ENCODE measurements around the gene EYS.
"Not testable (repeated sequence)": the region's sequence is repeated elsewhere in the genome, so short reads cannot be mapped to it uniquely, and the experiment has no call there.

Gene EYS

DNA sequence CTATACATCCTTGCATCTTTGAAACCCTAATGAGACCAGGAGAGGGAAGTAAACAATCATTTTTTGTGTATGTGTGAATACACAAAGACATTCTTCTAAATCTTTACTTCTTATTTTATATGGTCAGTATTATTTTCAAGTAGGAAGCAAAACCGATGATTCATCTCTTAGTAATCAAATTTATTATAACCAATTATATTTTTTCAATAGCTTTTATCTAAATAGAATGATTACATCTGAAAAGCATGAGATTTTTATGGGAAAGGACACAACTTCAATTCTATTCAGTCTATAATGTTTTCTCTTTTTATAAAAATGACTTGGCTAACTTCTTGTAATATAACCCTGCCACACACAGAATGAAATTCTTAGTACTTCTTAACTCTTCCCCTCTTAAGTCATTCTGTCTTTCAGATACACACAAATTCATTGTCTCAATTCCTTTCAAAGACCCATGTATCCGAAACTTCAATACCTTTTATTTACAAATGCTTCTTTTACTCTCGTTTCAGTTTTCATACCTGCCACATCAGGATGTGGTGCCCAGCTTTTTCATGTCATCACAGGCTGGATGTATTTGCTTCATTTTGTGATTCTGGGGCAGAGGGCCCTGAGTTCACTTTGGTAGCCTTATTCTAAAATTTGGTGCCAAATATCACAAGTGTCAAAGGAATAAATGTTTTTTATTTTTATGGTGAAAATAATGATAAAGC lies 1844.4 kb downstream of the EYS start:
- no peak for FAIRE-seq

- FAIRE-seq = no peak
Observed at GRCh38 chr6:63859528-63859927, 1847.5 kb downstream of the EYS start.

DNA sequence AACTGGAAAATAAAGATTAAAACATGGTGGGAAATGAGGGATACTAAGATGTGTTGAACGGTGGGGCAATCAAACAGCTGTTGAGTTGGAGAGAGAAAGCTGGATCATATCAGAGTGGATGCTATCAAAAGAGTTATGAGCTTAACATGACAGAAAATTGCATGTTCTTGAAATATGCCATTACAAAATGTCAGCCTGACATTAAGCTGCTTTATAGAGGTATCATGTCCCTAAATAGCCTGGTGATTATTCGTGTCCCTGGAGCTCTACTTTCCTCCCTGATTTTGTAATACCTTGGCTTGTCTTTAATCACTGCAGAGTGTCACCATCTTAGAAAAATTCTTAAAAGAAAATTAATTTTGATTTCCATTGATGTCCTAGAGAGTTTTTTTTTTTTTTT lies 1848.3 kb downstream of the EYS start:
- no peak for FAIRE-seq

DNA sequence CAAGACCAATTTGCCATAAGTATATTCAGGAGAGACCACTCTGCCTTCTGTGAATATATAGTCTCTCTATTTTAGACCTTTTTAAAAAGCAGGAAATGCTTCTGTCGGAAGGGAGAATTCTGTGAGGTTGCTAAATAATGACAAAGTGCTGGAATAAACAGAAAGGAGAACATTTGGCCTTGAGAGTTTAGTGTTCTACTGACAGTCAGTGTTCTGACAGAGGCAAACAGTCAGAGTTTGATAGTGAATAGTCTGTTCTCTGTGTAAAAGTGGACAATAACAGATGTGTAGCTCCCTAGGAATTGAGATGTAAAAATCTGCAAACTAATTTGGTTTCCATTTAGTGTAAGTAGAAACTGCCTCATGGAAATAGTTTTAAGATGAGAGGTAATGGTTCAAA lies 1850.8 kb downstream of the EYS start:
- FAIRE-seq = no peak

DNA sequence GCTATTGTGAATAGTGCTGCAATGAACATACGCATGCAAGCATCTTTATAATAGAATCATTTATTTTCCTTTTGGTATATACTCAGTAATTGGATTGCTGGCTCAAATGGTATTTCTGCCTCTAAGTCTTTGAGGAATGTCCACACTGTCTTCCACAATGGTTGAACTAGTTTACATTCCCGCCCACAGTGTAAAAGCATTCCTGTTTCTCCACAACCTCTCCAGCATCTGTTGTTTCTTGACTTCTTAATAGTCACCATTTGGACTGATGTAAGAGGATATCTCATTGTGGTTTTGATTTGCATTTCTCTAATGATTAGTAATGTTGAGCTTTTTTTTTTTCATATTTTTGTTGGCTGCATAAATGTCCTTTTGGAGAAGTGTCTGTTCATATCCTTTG lies 1862.7 kb downstream of the EYS start:
- no peak for FAIRE-seq

- FAIRE-seq = no peak
Observed at GRCh38 chr6:63839485-63839884, 1867.5 kb downstream of the EYS start.

GRCh38 chr6:63828678-63829077 lies 1878.3 kb downstream of the EYS start:
- not testable (repeated sequence) for FAIRE-seq

- no peak for FAIRE-seq
Observed at GRCh38 chr6:63824722-63825121, 1882.3 kb downstream of the EYS start.

DNA sequence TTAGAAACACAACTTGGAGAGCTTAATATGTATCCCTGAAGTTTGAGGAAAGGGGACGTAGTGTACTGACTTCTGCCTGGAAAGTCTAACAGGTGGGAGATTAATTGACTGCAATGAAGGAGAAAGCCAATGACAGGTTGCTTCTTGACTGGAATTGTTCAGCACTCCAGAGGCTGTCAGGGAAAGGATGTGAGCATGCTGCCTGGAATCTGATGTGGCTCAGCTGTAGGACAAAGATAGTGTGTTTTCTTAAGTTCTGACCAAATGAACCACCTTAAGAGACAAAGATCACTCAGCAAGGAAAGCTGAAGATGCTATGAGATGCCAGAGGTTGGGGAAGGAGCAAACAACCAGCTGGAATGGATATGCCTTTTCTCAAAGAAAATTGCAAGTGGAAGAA lies 1885.6 kb downstream of the EYS start:
- FAIRE-seq = no peak

DNA sequence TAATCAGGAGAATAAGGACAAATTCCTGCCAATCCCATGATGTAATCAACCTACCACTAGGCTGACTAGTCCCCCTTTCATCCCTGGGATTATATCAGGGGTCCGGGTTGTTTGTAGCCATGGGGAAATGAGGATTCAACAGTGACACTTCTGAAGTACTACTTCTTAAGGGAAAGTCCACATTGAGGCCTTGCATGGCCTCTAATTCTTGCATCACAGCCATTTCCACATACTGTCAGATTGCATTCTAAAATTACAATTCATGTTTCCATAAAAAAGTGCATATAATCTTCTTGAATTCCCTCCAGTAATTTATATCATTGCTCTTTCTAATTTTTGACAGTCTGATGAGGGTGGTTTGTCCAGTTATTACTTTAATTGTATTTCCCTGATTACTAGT lies 1887.2 kb downstream of the EYS start:
- no peak for FAIRE-seq

DNA sequence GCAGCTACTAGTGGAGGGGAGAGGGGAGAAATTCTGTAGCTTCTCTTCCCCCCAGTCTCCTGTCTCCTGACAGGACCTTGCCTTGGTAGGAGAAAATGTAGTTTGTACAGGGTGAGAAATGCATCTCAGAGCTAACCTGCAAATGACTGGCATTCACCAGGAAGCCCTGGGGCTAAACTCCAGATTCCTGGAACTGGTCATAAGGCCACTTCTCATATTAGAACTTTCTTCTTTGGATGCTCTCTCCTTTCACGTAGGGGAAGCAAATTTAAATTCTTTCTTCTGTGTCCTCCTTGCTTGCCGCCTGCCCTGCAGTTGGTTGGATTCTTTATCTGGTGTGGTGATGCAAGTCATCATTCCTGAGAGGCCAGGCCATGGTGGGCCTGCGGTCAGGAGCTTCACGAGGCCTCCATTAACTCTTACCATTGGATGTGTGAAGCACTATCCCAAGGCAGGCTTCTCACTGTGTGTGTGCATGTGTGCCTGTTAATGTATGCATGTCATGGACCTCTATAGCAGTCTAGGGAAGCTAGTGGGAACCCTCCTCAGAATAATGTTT lies 1889.5 kb downstream of the EYS start:
- FAIRE-seq = no peak

DNA sequence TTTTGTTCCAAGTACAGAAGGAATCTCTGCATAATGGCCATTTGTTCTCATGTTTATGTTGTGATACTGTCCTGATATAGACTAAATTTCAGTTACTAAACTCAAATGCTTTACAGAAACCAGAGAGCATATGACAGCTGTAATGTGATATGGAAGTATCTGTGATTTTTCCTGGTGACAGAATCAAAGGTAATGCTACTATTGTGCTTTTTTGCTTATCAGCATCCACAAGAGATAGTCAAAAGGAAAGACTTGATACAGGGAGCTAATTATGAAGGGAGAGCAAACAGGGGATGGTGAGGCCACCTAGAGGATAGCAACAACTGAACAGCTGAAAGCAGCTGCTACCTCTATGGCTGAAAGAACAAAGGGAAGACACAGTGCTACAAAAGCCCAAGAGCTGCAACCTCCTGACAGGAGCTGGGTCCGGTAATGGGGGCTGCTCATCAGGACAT lies 1890.0 kb downstream of the EYS start:
- no peak for FAIRE-seq

DNA sequence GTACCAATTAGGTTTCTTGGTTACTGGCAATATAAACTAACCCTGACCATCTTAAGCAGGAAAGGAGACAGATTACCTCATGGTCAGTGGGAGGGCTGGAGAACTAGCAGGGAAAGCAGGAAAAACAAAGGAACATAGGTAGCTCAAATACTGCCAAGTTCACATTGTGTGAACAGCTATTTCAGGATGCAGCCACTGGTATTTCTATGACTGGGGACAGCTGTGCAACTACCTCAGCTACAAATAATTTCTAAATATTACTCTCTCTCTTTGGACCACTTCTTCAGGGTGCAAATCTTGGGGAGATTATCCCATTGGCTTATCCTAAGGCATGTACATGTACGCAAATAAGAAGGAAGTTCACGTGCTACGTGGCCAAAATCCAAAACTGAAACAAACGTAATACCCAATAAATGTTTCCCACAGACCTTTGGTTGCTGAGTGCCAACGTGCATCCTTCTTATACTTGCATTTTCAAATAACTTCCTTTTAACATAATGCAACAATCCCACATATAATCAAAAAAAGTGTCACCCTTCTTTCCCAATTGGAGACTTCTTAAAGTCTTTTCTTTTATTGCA lies 1890.5 kb downstream of the EYS start:
- FAIRE-seq = no peak

GRCh38 chr6:63814459-63814858 lies 1892.6 kb downstream of the EYS start:
- no peak for FAIRE-seq

DNA sequence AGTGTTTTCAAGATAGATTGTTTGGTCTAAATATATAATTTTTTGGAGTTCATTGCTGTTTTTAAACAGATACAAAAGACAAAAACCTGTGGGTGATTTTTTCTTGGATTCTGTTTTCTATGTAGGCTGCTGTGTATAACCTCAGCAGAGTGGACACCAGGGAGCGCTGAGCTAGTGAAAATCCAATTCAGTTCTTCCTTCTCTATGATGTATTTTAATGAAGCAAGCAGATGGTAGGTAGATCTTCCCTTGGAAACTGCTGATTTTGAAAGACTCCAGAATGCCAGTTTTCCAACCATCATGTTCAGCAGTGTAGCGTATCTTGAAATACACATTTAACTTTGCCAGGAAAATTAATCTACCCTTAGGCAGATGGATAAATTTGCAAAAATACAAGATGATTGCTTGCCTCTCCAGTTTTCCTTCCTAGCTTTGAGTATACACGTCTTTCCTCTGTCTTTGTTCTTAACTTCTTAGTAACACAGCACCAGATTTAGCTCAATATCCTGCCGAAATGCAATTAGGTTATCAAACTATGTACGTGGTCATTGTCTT lies 1893.4 kb downstream of the EYS start:
- no peak for FAIRE-seq

GRCh38 chr6:63808576-63808975 lies 1898.5 kb downstream of the EYS start:
- no peak for FAIRE-seq

GRCh38 chr6:63807056-63807455 lies 1900.0 kb downstream of the EYS start:
- no peak for FAIRE-seq

DNA sequence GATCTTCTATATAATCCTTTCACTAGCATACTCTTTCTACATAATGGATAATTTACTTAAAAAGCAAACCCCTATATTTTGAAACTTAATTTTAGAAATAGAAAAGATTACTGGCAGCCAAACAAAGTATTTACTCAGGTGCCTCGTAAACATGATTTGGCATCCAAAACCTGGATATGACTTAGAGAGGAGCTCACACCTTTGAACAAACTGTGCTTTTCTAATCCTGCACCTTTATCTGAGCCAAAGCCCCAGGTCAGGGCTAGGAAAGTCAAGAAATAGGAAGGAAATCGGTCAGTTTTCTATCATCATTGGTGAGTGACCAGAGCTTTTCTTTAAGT lies 1900.5 kb downstream of the EYS start:
- no peak for FAIRE-seq

GRCh38 chr6:63805808-63806572 lies 1901.0 kb downstream of the EYS start:
- FAIRE-seq = no peak

DNA sequence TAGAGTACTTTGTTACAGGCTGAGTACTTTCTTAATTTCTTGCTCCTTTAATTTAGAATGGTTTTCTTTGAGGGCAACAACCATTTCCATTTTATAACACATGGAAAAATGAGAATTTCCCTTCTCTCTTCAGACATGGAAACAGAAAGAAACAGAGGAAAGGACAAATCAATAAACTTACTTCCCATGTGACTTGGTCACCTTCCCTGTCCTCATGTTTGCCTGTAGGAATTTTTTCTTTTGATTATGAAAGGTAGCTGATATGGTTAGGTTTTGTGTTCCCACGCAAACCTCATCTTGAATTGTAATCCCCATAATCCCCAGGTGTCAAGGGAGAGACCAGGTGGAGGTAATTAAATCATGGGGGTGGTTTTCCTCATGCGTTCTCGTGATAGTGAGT lies 1901.7 kb downstream of the EYS start:
- FAIRE-seq = no peak

- FAIRE-seq = no peak
Observed at GRCh38 chr6:63804381-63804956, 1902.6 kb downstream of the EYS start.

- FAIRE-seq = no peak
Observed at GRCh38 chr6:63803371-63803770, 1903.7 kb downstream of the EYS start.

GRCh38 chr6:63802606-63803206 lies 1904.3 kb downstream of the EYS start:
- peak; percentile 68 for FAIRE-seq
